ENCODE data around the gene PMEPA1. TPM values are rescaled to one million over a fixed set of nuclear protein-coding genes. Genes with fewer than 3 reads are reported as not detected.

Gene PMEPA1
- total RNA-seq, 1 experiment from 2014 or later, result 163 TPM

DNA sequence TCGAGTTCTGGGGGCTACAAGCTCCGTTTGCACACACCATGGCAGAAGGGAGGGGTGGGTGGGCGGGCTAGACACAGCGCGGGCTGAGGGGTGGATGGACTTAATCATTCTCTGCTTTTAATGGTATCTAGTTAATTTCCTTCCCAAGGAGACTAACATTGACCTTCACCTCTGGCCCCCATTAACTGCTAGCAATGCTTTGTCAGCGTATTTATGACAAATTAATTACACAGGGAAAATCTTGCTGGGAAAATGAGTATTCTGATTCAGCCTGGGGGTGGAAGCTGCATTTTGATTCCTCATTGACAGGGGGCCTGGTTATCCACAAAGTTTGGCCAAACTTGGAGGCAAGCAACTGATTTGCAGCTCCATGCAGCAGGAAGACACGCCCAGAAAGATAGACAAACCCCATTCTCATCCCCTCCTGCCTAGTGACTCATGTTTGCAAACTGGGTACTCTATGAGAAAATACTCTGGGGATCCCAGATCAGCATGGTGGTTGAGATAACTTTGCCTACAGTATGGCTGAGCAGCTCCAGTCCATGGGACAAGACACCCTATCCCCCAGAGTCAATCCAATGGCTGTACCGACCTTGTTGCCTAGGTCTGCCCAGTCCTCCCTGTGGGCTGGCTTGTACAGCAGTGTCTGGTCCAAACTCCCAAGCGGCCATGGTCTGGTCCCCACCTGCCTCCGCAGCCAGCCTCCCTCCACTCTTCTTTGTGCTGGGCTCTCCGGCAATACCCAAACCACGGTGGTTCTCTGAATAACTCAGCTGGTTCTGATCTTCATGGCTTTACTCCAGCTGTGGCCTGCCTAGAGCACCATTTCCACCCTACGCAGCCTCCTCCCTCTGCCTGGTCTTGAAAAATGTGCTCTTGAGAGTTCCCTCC is 109.2 kb downstream of the PMEPA1 start:
- no peak overlapping the region for H3K4me2 ChIP-seq
- H3K9me2 ChIP-seq (ENCODE audit: insufficient read depth), result no peaks in the 10 kb centered on the region
- H3F3A ChIP-seq (ENCODE audit: insufficient read depth, low read depth), result peaks cover 13% of the 10 kb centered on the region; the same call in 1 of the 2 replicates
- ChIA-PET POLR2A (ENCODE audit: unreplicated experiment) (no interaction called here), CTCF (interaction anchor here (0.6 to 0.7 kb wide), 3 partner anchors 21 to 619 kb away, joined by 3 to 5 read pairs (median 5); no protein-coding TSS in a partner anchor)
- no peak overlapping the region for H3K27ac ChIP-seq
- no peaks in the 10 kb centered on the region for H3K36me3 ChIP-seq (ENCODE audit: low read depth)
- BruUV-seq (replicated peaks), result no TSS peak
- no peaks in the 10 kb centered on the region for H3K4me1 ChIP-seq (replicated peaks; ENCODE audit: insufficient read depth)
- no peaks in the 10 kb centered on the region for H3K9me3 ChIP-seq (ENCODE audit: insufficient read depth, low read depth)
- TF ChIP-seq CTCF (conservative IDR thresholded peaks at IDR 0.05), result no peak
- no peak for TF ChIP-seq EZH2 (IDR thresholded peaks at IDR 0.05; ENCODE audit: low read depth)
- DNase-seq, result no peak
- H4K20me1 ChIP-seq (ENCODE audit: insufficient read depth), result no peaks in the 10 kb centered on the region
- no peaks in the 10 kb centered on the region for H3K79me2 ChIP-seq (ENCODE audit: low read depth)
- H3K4me3 ChIP-seq, result no peak overlapping the region
- H3K27me3 ChIP-seq (ENCODE audit: insufficient read depth, low read depth), result no peaks in the 10 kb centered on the region
- intact Hi-C loops (cut with micrococcal nuclease; ENCODE audit: unreplicated experiment), result no loop called here
- no peak overlapping the region for H2AFZ ChIP-seq

GRCh38 chr20:57598491-57598890 is 111.3 kb downstream of the PMEPA1 start:
- no peak overlapping the region for H3K27ac ChIP-seq
- no peaks in the 10 kb centered on the region for H3K9me2 ChIP-seq (ENCODE audit: insufficient read depth)
- no peak overlapping the region for H3K4me2 ChIP-seq
- no TSS peak for BruUV-seq (replicated peaks)
- no peaks in the 10 kb centered on the region for H3K9me3 ChIP-seq (ENCODE audit: insufficient read depth, low read depth)
- H3K79me2 ChIP-seq (ENCODE audit: low read depth), result no peaks in the 10 kb centered on the region
- H3K4me3 ChIP-seq, result no peak overlapping the region
- H3K4me1 ChIP-seq (replicated peaks; ENCODE audit: insufficient read depth), result peaks cover 4% of the 10 kb centered on the region; the same call in 1 of the 2 replicates
- H3K27me3 ChIP-seq (ENCODE audit: insufficient read depth, low read depth), result peaks cover 3% of the 10 kb centered on the region; the same call in 1 of the 2 replicates
- no peak overlapping the region for H2AFZ ChIP-seq
- H3F3A ChIP-seq (ENCODE audit: insufficient read depth, low read depth), result peaks cover 18% of the 10 kb centered on the region; the same call in 1 of the 2 replicates
- intact Hi-C loops (cut with micrococcal nuclease; ENCODE audit: unreplicated experiment), result loop anchor here (10.0 kb wide), 1 partner anchor 504 kb away; no protein-coding TSS in a partner anchor
- H3K36me3 ChIP-seq (ENCODE audit: low read depth), result no peaks in the 10 kb centered on the region
- DNase-seq, result no peak
- ChIA-PET CTCF (interaction anchor here (0.6 to 0.7 kb wide), 2 partner anchors 69 to 222 kb away, joined by 4 to 5 read pairs; no protein-coding TSS in a partner anchor), POLR2A (ENCODE audit: unreplicated experiment) (no interaction called here)
- H4K20me1 ChIP-seq (ENCODE audit: insufficient read depth), result no peaks in the 10 kb centered on the region
- no peak for TF ChIP-seq CTCF (conservative IDR thresholded peaks at IDR 0.05)
- TF ChIP-seq EZH2 (IDR thresholded peaks at IDR 0.05; ENCODE audit: low read depth), result no peak

Other genes starting within 250 kb of the PMEPA1 start
- not detected in 2 replicates for gene CTCFL, start 184.9 kb downstream of the PMEPA1 start, total RNA-seq (2021)
- gene PCK1, start 148.9 kb downstream of the PMEPA1 start, total RNA-seq (2021), result not detected in 2 replicates
- not detected in 2 replicates for gene ZBP1, start 89.6 kb downstream of the PMEPA1 start, total RNA-seq (2021)